ENCODE data around the gene MEDAG.
"Not testable (repeated sequence)": the region's sequence is repeated elsewhere in the genome, so short reads cannot be mapped to it uniquely, and the experiment has no call there.

The MEDAG gene

GRCh38 chr13:30918662-30919405, 12.8 kb downstream of the MEDAG start:
- no peak overlapping the region for H3K27ac ChIP-seq
- no peak for TF ChIP-seq CTCF (IDR thresholded peaks at IDR 0.05)
- DNase-seq (ENCODE audit: low spot score) = no peak

GRCh38 chr13:30920162-30920909, 14.3 kb downstream of the MEDAG start:
- no peak overlapping the region for H3K27ac ChIP-seq
- H3K4me3 ChIP-seq = no peak overlapping the region
- DNase-seq (ENCODE audit: low spot score) = no peak
- no peak for TF ChIP-seq CTCF (IDR thresholded peaks at IDR 0.05)

More at GRCh38 chr13:30918662-30919405, 12.8 kb downstream of the MEDAG start:
- H3K4me3 ChIP-seq = no peak overlapping the region

- TF ChIP-seq CTCF (IDR thresholded peaks at IDR 0.05) = no peak
- Histone ChIP-seq H3K4me3 (no peak overlapping the region), H3K27ac (no peak overlapping the region)
- no peak for DNase-seq (ENCODE audit: low spot score)
Measured at GRCh38 chr13:30923418-30923817, 17.3 kb downstream of the MEDAG start.

GRCh38 chr13:30924721-30925120, 18.6 kb downstream of the MEDAG start:
- DNase-seq (ENCODE audit: low spot score) = no peak
- Histone ChIP-seq H3K27ac (no peak overlapping the region), H3K4me3 (no peak overlapping the region)
- TF ChIP-seq CTCF (IDR thresholded peaks at IDR 0.05) = no peak

- Histone ChIP-seq H3K27ac (no peak overlapping the region), H3K4me3 (no peak overlapping the region)
- DNase-seq (ENCODE audit: low spot score) = no peak
- TF ChIP-seq CTCF (IDR thresholded peaks at IDR 0.05) = no peak
Measured at GRCh38 chr13:30925429-30925828, 19.4 kb downstream of the MEDAG start.

GRCh38 chr13:30926781-30927180, 20.7 kb downstream of the MEDAG start:
- TF ChIP-seq CTCF (IDR thresholded peaks at IDR 0.05) = no peak
- Histone ChIP-seq H3K4me3 (no peak overlapping the region), H3K27ac (no peak overlapping the region)
- DNase-seq (ENCODE audit: low spot score) = no peak

- H3K27ac ChIP-seq; DNase-seq (ENCODE audit: low spot score); H3K4me3 ChIP-seq: not testable (repeated sequence)
Measured at GRCh38 chr13:30927188-30927587, 21.1 kb downstream of the MEDAG start.
